ENCODE measurements around the gene S100A1.

Gene S100A1

DNA sequence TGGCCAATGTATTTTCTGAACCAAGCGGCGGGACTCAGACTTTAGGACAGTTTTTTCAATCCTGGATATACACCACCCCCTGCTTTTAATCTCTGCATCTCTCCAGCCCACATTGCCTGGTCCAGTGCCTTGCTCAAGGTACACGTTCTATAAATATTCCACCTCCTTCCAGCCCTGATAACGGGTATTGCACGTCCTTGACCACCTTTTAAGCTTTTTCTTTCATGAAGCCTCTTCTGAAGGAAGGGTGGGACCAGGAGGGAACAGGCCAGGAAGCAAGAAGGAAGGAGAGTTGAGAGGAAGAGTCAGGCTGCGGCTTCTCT is 18.7 kb upstream of the S100A1 start:
- in situ Hi-C loops (cut with HindIII; ENCODE audit: low sequenced_read_pairs), result no loop called here

DNA sequence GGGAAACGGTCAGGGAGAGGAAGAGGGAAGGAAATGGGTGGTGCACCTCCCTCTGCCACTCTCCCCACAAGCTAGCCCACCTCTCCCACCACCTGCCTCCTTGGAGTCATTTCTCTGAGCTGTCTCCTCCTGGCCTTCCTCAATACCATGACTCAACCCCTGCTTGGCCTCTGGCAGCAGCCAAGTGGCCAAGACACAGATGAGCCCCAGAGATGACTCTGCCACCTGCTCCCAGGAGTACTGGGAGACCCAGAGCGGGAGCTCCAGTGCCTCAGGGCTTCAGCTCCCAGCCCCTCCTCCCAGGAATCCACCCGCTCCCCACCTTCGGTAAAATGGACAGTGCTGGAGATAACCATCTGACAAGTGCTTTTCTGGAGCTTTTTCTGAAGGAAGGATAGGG is 17.9 kb upstream of the S100A1 start:
- in situ Hi-C loops (cut with HindIII; ENCODE audit: low sequenced_read_pairs), result no loop called here

DNA sequence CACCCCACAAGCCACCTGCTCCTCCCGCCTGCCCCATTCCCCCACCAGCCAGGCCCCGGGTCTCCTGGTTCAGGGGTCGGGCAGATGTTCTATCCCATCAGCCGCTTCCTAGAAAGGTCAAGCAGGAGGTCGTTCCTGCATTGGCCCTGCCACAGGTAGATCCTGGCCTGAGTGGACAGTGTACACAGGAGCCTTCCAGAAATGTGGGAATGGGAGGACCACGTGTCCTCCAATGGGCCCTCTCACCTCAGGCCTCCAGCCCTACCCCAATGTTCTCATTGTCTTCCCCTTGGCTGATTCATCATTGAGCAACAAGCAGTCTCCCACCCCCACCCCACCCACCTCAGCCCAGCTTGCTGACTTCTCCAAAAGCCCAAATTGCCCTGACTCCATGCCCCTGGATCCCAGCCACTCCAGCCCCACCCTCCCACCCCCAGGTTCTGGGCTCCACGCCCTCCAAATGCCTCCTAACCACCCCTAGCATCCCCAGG is 17.4 kb upstream of the S100A1 start:
- in situ Hi-C loops (cut with HindIII; ENCODE audit: low sequenced_read_pairs), result no loop called here

DNA sequence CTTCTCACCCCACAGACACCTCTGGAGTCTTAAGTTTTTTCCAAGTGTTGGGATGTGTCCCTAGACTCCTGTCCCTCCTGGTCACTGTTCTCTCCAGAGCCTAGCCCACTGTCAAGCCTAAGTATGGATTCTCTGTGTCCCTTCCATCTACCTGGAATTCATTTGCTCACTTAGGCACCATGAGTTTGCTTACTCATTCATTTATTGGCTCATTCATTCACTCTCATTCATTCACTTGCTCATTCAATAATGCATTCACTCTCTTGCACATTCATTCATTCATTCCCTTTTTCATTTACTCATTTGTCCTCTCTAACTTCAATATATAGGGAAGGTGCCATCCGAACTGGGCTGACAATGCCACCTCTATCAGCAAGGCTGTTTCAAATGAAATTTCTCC is 16.9 kb upstream of the S100A1 start:
- in situ Hi-C loops (cut with HindIII; ENCODE audit: low sequenced_read_pairs), result no loop called here

DNA sequence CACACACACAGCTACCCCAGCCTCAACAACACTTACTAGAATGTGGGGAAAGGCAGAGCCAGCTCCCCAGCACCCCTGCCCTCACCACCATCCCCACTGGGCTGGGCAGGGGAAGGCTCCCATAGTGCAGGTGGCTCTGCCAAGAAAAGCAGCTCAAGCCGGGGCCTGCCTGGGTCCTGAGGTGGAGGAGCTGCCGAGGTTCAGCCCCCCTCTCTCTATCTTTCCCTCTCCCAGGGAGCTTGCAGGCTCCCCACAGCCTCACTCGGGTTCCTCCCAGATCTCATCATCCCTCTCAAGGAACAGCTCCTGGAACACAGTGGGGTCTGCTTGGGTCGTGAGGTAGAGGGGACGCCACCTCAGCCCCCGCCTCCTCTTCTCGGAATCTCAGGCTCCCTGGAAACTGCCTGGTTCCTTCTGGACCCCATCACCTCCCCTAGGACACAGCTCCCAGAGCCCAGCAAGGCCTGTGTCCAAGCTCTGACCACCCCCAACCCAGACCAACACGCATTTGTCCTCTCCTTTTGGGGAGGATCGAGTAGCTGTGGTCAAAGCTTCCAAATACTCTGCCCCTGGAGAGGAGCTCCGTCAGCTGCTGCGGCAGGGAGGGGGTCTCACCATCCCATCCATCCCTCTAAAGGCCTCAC is 16.0 kb upstream of the S100A1 start:
- in situ Hi-C loops (cut with HindIII; ENCODE audit: low sequenced_read_pairs), result no loop called here

DNA sequence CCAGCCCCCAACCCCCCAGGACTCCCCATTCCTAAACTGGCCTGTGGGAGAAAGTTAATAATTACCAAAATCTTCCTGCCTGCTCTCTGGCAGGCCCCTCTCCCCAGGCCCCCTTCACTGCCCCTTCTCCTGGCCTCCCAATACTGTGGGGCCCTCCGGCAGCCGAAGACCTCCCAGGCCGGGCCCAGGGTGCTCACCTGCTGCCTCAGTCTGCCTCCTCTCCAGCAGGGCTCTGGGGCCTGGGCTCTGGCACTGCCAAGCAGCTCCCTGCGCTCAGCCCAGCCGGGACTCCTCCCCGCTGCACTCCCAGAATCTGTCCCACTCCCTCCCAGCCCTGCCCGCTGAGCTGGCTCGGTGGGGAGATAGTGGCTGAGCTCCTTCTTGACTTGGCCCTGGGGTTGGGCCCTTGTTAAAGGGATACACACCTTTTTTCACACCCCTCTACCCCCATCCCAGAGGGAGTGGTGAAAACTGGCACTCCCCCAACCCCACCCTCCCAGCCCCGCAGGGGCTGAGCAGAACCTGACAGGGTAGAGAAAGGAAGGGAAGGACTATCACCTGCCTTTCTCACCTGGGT is 15.4 kb upstream of the S100A1 start, which contains the start of gene S100A16:
Gene S100A16, minus strand, starts transcription at position 383 of the 577 bp plus-strand sequence. CDS start 4,986 bp downstream, outside the sequence.
- in situ Hi-C loops (cut with HindIII; ENCODE audit: low sequenced_read_pairs), result no loop called here

DNA sequence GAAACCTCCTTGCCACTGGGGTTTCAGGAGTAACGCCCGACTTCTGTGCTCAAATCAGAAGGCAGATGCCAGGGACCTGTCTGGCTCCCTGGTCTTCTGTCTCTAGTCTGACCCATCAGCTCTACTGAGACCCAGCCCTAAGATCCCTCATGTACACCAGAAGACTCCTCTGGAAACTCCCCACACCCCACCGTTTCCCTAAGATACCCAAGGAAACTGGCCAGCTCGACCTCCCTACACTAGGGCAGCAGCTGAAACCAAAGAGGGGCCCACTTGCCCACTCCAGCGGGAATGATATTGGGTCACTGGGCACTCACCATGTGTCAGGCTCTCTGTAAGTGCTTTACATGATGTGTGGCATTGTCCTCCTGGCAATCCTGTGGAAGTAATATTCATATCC is 14.8 kb upstream of the S100A1 start:
- in situ Hi-C loops (cut with HindIII; ENCODE audit: low sequenced_read_pairs), result no loop called here

DNA sequence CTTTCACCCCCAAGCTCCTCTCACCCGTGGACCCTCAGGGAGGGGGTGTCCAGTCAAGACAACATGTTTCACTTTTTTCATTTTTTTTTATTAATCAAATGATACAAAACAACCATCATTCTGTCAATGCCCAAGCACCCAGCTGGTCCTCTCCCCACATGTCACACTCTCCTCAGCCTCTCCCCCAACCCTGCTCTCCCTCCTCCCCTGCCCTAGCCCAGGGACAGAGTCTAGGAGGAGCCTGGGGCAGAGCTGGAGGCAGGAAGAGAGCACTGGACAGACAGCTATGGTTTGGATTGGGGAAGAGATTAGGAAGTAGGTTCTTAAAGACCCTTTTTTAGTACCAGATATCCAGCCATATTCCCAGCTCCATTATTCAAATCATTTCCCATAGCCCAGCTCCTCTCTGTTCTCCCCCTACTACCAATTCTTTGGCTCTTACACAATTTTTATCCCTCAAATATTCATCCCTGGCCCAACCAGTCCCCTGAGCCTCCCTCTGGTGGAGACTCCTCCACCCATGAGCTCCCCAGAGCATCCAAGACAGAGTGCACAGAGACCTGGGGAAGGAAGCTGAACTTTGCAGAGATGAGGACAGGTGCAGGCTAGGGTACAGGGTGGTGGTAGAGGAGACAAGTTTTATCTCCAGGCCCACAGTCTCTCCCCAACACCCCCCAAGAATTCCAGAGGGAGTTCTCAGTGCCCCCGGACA is 13.9 kb upstream of the S100A1 start:
- in situ Hi-C loops (cut with HindIII; ENCODE audit: low sequenced_read_pairs), result no loop called here

DNA sequence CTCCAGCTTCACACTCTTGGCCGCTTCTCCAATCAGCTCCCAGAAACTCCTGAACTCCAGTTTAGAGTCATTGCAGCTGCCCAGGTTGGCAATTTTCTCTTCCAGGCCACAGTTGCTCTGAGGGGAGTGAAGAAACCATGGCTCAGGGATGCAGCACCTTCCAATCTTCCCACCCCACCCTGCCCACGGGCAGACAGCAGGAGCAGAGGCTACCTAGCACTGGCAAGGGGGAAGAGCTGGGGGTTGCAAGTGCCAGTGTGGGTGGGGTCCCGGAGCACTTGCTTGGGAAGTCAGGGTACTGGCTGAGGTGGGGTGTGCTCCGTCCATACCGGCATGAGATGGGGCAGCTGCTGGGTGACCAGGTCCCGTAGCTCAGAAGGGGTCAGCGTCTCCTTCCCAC is 13.3 kb upstream of the S100A1 start:
- in situ Hi-C loops (cut with HindIII; ENCODE audit: low sequenced_read_pairs), result no loop called here

DNA sequence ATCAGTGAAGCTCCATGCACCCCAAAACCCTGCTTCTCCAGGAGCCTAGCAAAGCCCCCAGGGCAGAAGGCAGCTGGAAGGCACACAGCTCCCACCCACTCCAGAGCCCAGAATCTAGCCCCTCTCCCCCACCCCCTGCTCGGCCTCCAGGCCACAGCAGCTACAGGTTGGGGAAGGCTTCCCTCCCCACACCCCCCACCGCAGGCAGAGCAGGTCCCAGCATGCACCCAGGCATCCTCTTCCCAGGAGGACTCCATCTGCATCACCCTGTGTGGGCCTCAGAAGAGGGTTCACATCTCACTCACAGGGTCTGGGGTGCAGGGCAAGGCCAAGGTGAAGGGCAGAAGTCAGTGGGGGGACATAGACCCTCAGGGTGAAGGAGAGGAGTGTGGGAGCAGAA is 12.8 kb upstream of the S100A1 start:
- in situ Hi-C loops (cut with HindIII; ENCODE audit: low sequenced_read_pairs), result no loop called here

DNA sequence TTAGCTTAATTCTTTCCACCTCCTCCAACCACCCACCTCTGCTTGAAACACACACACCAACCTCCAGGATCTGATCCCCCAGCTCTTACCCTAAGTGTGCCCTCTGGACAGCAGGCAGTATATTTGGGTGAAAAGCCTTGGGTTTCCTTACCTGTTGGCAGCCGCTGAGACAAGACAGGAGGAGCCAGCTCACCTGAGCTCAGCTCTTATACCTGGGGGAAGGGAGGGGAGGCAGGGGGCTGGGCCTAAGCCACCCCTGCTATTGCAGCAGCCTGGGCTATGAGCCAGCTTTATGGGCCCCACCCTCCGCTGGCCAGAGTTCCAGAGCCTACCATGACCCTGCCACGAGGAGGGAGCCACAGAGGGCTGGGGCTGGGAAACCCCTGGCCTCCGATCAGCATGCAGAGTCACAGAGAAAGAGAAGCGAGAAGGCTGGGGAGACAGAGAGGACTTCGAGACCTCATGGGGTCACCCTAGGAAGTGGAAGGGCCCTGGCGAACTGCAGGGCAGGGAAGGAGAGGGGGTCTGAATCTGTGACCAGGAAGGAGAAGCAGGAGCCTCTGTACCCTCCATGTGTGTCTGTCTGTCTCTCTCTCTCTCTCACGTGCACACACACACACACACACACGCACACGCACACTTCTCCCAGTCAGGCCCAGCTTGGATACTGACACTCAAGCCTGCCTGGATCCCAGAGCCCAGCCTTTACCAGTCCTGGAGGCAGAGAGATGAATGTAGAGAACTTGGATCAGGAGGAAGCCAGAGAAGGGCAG is 11.9 kb upstream of the S100A1 start, which contains the start of gene S100A14:
Gene S100A14, minus strand, starts transcription at position 182 of the 773 bp plus-strand sequence. CDS start 467 bp downstream, outside the sequence.
- in situ Hi-C loops (cut with HindIII; ENCODE audit: low sequenced_read_pairs), result no loop called here

DNA sequence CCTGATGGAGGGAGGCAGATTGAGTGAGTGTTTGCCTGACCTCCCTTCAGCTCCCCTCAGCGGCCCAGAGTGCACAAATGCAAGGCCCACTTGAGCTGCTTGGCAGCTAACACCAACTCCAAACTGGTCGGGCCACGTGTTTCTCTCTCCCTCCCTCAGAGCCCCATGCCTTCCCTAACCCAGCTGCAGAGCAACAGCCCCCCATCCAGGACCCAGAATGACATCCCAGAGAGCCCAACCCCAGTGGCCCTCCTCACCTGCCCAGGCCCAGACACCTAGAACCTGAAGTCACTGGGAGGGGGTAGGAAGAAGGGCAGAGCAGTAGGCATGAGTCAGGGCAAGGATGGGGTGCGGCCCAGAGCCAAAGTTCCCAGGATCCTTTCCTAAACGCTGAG is 11.3 kb upstream of the S100A1 start:
- in situ Hi-C loops (cut with HindIII; ENCODE audit: low sequenced_read_pairs), result no loop called here

DNA sequence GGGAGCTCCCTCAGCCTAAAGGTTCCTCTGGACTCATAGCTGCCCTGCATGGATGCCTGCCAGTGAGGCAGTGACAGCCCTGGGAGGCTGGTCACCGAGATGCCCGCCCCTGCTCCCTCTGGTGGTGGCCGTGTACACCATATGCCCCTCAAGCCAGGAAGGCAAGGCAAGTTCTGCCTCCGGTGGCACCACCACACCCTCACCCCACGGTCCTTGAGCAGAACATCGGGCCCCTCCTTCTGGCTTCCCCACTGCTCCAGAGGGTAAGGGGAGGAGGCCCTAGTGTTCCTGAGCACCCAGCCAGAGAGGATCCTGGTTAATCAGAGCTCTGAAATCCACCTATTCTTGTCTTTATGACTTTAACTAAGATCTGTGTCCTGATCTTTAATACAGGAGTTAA is 10.6 kb upstream of the S100A1 start:
- in situ Hi-C loops (cut with HindIII; ENCODE audit: low sequenced_read_pairs), result no loop called here

DNA sequence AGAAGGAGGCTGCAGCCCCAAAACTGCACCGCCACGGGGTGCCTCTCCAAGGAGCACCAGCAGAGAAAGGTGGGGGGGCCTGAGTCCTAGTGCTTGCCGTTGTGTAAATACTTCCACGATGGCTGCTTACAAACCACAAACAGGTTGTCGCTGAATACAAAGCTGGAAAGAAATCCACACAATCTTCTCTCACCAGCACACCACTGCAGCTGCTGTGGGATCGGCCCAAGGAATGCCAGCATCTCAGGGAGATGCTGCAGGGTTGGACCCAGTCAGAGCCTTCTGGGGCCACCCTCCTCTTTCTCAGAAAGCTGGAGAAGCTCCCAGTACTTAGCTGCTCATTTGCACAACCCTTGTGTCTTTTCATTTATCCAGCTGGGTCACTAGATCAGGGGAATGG is 9.1 kb upstream of the S100A1 start:
- in situ Hi-C loops (cut with HindIII; ENCODE audit: low sequenced_read_pairs), result no loop called here

DNA sequence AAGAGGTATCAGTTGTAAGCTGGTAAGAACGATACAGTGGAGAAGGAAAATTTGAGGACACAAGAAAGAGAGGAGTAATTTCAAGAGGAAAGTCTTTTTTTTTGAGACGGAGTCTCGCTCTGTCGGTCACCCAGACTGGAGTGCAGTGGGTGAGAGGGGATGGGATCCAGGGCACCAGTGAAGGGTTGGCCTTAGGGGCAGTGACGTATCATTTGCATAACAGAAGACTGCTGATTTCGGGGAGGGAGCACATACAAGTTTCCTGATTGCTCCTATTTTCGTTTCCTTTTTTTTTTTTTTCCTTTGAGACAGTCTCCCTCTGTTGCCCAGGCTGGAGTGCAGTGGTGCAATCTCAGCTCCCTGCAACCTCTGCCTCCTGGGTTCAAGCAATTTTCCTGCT is 5.1 kb upstream of the S100A1 start:
- in situ Hi-C loops (cut with HindIII; ENCODE audit: low sequenced_read_pairs), result no loop called here

DNA sequence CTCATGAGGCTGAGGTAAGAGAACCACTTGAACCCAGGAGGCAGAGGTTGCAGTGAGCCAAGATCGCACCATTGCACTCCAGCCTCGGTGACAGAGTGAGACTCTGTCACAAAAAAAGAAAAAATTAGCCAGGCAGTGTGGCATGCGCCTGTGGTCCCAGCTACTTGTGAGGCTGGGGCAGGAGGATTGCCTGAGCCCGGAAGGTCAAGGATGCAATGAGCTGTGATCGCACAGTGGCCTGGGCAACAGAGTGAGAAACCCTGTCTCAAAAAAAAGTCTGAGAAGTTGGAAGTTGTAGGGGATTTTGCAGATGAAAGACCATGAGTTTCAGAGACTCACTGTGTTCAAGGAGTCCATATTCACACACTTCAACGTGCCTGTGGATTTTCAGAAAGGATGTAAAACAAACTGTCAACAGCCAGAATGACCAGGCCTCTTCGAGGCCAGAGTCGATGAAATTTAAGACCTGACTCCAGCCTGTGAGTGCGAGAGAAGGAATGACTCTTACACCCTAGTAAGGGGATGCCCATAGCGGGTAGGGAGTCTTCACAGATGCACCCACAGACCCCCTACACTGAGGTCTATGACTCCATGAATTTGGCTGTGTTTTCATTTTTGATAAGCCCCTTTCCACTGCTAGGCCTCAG is 3.1 kb upstream of the S100A1 start:
- in situ Hi-C loops (cut with HindIII; ENCODE audit: low sequenced_read_pairs), result no loop called here

DNA sequence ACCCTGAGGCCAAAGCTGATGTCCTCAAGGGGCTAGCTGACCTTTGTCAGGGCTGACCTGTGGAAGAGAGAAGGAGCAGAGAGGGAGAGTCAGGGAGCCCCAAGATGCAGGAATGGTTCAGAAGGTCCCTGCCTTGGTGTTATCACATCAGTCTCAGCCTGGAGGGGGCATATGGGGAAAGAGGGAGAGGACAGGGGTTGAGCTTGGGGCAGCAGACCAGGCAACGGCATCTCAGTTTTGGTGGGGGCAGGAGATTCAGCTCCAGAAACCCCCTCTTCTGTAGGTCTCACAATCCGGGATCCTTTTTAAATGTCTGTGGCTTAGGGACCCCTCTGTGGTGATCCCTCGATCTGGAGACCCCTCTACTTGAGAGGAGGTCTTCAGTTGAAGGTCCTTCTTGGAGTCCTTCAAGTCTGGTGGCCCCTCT is 1.7 kb upstream of the S100A1 start:
- in situ Hi-C loops (cut with HindIII; ENCODE audit: low sequenced_read_pairs), result no loop called here

DNA sequence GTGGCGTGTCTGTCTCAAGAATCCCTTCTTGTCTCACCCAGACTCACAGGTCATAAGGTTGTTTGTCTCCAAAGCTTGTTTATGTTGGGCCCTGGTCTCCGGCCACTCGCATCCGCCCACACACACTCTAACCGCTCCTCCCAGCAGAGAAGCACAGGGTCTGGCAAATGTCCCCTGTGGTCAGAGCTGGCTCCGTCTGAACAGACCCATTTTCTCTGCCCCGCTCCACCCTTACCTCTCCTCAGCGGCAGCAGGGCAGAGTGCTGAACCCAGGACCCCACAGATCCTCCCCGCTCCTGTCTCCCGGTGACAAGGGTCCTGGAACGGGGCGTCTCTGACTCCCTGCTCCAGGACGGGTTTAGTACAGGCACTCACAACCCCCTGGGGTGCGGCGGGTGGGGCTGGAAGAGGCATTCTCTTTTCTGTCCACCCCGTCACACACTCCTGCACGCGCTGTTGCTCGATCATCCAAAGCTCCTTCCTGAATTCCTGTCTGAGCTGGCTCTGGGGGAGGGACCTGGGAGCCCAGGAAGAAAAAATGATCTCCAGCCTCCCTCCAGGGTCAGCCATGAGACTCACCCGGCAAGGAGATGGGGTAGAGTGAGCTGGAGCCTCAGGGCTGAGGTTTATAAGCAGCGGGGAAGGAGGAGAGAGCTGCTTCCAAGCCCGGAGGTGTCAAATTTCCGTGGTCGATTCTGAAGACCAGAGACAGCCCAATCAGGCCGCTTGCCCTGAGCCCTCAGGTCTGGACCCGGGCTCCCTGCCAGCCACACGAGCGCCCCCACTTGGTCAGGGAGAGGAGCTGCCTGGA is 1.1 kb upstream of the S100A1 start, which contains the start of gene S100A13:
Gene S100A13, minus strand, starts transcription at position 602 of the 811 bp plus-strand sequence. CDS start 1,033 bp downstream, outside the sequence.
- in situ Hi-C loops (cut with HindIII; ENCODE audit: low sequenced_read_pairs), result no loop called here

DNA sequence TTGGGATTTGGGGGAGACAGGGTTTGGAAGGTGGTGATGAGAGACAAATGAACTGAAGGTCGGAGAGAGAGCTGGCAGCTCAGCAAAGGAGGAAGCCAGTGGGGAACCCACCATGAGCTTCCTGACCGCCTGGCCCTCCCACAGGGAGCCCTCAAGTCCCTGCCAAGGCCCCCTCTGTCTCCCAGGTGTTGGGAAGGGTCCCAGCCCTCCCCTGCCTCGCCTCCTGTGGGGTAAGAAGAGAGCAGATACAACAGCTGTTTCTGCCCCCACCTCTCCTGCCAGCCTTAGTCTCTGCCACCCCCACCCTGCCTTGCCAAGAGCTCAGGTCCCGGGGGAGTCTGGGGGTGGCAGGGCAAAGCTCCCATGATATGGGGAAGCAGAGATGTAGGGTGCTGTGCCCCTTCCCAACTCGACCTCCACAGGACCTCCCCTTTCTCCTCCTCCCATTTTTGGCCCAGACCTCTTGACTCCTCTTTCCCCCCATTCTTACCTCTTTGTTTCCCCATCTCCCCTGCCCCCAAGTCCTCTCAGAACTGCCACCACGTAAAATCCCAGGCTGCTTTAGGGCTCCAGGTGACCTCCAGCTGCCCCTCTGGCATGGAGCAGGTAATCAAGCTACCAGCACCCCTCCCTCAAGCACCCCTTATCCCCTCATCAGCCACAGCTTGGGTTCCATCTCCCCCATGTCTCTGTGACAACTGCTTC is 556 bp downstream of the S100A1 start:
- in situ Hi-C loops (cut with HindIII; ENCODE audit: low sequenced_read_pairs), result no loop called here

Data from endothelial cell of hepatic sinusoid (primary cell).